HL-60 (cell line): ENCODE measurements around the gene TGFBR3.

Experiments used
- DNase-seq, 2 experiments: peaks; one replicate each; pipeline ENCODE4 v3.0.0-alpha.2; 2010 to 2020; ENCODE audit warnings: low read depth in 1 of 2, low spot score in 1 of 2
- H3K27ac ChIP-seq: fragments of 250-450 bp; sonication (Bioruptor Pico); replicated peaks from 2 replicates; pipeline ENCODE4 v1.5.1; 2020; ENCODE audit warnings: mild to moderate bottlenecking, moderate library complexity
- H3K27me3 ChIP-seq: fragments of 250-450 bp; sonication (Bioruptor Pico); 2 replicates; pipeline ENCODE4 v1.5.1; 2021; ENCODE audit warnings: mild to moderate bottlenecking, moderate library complexity; ENCODE audit not compliant: insufficient read depth, poor library complexity, severe bottlenecking
- H3K4me3 ChIP-seq: replicated peaks from 2 replicates; pipeline ENCODE4 v1.5.1; 2011; ENCODE audit warnings: mild to moderate bottlenecking, control low read depth, low read length; ENCODE audit not compliant: insufficient read depth
- GABPA ChIP-seq: IDR thresholded peaks from 2 replicates; pipeline ENCODE4 v1.6.1; 2012; ENCODE audit warnings: low read depth
- POLR2AphosphoS5 ChIP-seq: IDR thresholded peaks from 2 replicates; pipeline ENCODE4 v1.6.1; 2012; ENCODE audit warnings: low read depth
- SPI1 ChIP-seq: IDR thresholded peaks from 2 replicates; pipeline ENCODE4 v1.6.1; 2012; ENCODE audit warnings: low read depth, mild to moderate bottlenecking, borderline replicate concordance
- TF ChIP-seq, protein P1 (sequence below): IDR thresholded peaks from 2 replicates; pipeline ENCODE4 v1.6.1; 2012; ENCODE audit warnings: low read depth; ENCODE audit not compliant: insufficient replicate concordance
- TF ChIP-seq, protein P2 (sequence below): IDR thresholded peaks from one replicate; pipeline ENCODE4 v1.5.1; 2011; ENCODE audit warnings: low read length, control low read depth, inconsistent platforms; ENCODE audit not compliant: insufficient read depth

TGFBR3 gene

DNA sequence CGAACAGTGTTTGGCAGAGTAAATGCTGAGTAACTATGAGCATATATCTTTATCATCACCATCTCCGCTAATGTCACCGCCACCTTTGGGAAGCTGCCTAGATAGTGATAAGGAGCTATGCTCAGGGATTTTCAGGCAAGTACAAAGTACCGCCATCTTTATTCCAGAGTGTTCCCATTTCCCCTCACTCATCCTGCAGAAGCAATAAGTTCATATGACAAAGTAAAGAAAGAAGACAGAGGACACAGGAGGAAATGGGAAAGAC, 89.6 kb downstream of the TGFBR3 start:
- TF ChIP-seq, protein P1, sequence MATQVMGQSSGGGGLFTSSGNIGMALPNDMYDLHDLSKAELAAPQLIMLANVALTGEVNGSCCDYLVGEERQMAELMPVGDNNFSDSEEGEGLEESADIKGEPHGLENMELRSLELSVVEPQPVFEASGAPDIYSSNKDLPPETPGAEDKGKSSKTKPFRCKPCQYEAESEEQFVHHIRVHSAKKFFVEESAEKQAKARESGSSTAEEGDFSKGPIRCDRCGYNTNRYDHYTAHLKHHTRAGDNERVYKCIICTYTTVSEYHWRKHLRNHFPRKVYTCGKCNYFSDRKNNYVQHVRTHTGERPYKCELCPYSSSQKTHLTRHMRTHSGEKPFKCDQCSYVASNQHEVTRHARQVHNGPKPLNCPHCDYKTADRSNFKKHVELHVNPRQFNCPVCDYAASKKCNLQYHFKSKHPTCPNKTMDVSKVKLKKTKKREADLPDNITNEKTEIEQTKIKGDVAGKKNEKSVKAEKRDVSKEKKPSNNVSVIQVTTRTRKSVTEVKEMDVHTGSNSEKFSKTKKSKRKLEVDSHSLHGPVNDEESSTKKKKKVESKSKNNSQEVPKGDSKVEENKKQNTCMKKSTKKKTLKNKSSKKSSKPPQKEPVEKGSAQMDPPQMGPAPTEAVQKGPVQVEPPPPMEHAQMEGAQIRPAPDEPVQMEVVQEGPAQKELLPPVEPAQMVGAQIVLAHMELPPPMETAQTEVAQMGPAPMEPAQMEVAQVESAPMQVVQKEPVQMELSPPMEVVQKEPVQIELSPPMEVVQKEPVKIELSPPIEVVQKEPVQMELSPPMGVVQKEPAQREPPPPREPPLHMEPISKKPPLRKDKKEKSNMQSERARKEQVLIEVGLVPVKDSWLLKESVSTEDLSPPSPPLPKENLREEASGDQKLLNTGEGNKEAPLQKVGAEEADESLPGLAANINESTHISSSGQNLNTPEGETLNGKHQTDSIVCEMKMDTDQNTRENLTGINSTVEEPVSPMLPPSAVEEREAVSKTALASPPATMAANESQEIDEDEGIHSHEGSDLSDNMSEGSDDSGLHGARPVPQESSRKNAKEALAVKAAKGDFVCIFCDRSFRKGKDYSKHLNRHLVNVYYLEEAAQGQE, result no peak
- TF ChIP-seq POLR2AphosphoS5 (no peak), GABPA (no peak), SPI1 (no peak)
- TF ChIP-seq, protein P2, sequence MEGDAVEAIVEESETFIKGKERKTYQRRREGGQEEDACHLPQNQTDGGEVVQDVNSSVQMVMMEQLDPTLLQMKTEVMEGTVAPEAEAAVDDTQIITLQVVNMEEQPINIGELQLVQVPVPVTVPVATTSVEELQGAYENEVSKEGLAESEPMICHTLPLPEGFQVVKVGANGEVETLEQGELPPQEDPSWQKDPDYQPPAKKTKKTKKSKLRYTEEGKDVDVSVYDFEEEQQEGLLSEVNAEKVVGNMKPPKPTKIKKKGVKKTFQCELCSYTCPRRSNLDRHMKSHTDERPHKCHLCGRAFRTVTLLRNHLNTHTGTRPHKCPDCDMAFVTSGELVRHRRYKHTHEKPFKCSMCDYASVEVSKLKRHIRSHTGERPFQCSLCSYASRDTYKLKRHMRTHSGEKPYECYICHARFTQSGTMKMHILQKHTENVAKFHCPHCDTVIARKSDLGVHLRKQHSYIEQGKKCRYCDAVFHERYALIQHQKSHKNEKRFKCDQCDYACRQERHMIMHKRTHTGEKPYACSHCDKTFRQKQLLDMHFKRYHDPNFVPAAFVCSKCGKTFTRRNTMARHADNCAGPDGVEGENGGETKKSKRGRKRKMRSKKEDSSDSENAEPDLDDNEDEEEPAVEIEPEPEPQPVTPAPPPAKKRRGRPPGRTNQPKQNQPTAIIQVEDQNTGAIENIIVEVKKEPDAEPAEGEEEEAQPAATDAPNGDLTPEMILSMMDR, result no peak
- no peak for DNase-seq
- H3K27ac ChIP-seq, result no peak overlapping the region
- no peak overlapping the region for H3K4me3 ChIP-seq
- no peaks in the 10 kb centered on the region for H3K27me3 ChIP-seq

DNA sequence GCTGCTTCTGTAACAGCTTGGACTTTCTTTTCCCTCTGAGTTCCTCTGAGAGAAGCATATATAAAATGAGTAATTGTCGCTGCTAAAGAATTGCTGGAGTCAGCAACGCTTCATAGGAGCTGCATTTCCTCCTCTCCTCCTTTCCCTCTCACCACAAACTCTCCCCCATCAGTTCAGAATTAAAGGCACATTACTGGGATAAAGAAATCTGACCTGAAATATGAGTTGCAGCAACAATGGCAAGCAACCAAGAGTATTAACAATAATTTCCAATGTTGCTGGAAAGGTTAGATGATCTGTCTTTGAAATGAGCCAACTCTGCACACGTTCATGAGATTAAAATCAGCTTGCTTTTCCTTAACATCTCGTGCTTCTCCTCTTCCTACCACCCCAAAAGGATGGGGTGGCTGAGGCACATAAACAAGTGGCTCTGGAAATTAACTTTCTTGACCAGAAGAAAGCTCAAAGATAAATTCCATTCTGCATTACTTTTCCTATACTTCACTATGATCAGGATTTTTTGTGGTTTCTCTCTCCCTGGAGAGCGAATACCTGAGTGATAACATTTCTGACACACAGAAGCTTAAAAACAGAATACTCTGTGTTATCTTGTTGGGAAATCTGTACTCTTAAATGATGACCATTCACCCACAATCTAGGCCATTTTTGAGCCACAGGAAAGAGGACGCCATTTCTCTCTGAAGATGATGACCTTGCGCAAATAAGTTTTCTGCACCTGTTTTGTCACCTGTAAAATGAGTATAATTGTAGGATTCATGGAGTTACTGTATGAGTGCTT, 90.2 kb downstream of the TGFBR3 start:
- TF ChIP-seq SPI1, result no peak
- TF ChIP-seq POLR2AphosphoS5, result no peak
- no peak for TF ChIP-seq GABPA
- TF ChIP-seq, protein P2, result no peak
- TF ChIP-seq, protein P1, result no peak
- Histone ChIP-seq H3K4me3 (no peak overlapping the region), H3K27ac (no peak overlapping the region), H3K27me3 (no peaks in the 10 kb centered on the region)
- DNase-seq, result no peak

DNA sequence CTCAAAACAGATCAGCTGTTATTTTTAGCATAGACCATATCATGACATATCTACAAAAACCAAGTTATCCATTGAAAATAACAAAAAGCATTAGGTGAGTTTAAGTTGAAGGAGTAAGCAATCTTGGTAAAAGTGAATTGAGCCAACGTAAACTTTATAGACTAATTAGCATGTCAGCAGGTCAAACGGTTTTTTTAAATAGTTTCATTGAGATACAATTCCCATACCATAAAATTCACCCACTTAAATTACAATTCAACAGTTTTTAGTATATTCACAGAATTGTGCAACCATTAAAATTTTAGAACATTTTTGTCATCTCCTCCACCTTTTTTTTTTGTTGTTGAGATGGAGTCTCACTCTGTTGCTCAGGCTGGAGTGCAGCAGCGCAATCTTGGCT, 92.1 kb downstream of the TGFBR3 start:
- no peak for TF ChIP-seq GABPA
- TF ChIP-seq, protein P2, result no peak
- no peak for TF ChIP-seq POLR2AphosphoS5
- no peak for TF ChIP-seq SPI1
- TF ChIP-seq, protein P1, result no peak
- Histone ChIP-seq H3K27ac (no peak overlapping the region), H3K4me3 (no peak overlapping the region), H3K27me3 (no peaks in the 10 kb centered on the region)
- no peak for DNase-seq
